AG09309 (cell line): ENCODE measurements around the gene SUSD2.
"Not testable (repeated sequence)": the region's sequence is repeated elsewhere in the genome, so short reads cannot be mapped to it uniquely, and the experiment has no call there.

Experiments used
- DNase-seq: peaks from one replicate; pipeline ENCODE4 v3.0.0-alpha.2; 2010; ENCODE audit warnings: low read depth
- H3K4me3 ChIP-seq: 2 replicates; pipeline ENCODE4 v1.5.1; 2011; ENCODE audit warnings: mild to moderate bottlenecking, low read depth, low read length, moderate library complexity; ENCODE audit not compliant: control insufficient read depth
- TF ChIP-seq, protein P1 (sequence below): IDR thresholded peaks from 2 replicates; pipeline ENCODE4 v1.5.1; 2011; ENCODE audit warnings: mild to moderate bottlenecking, low read depth, low read length, inconsistent platforms; ENCODE audit not compliant: insufficient read depth, control insufficient read depth; ENCODE audit errors: missing control alignments

SUSD2 gene

DNA sequence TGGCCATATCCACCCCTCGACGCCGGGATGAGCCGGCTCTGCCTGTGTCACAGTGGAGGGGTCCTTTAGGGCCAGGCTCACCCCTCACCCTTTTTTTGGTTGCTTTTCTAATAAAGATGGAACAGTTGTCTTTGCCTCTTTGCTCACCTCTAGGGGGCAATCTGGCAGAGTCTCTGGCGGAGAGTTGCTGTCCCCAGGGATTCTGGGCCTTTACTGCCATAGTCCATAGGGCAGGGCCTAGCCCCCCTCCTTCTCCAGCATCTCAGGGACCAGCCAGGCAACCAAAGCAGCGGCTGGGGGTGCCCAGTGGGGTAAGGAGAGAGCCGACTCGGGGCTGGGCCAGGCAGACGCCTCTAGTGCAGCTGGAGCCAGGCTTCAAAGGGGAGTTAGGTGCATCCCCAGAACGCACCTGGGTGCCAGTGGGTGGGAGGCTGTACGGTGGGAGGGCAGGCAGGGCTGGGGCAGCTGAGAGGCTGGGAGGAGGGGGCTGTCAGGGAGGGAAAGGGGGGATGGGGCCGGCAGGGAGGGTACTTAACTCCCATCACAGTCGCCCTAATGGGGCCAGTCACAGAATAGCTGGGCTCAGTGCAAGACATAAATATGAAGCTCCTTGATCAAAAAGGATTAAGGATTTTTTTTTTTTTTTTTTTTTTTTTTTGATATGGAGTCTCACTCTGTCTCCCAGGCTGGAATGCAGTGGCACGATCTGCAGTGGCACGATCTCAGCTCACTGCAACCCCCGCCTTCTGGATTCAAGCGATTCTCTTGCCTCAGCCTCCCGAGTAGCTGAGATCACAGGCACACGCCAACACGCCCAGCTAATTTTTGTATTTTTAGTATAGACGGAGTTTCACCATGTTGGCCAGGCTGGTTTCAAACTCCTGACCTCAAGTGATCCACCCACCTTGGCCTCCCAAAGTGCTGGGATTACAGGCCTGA, 2.5 kb upstream of the SUSD2 start:
- no peak for DNase-seq
- TF ChIP-seq, protein P1, sequence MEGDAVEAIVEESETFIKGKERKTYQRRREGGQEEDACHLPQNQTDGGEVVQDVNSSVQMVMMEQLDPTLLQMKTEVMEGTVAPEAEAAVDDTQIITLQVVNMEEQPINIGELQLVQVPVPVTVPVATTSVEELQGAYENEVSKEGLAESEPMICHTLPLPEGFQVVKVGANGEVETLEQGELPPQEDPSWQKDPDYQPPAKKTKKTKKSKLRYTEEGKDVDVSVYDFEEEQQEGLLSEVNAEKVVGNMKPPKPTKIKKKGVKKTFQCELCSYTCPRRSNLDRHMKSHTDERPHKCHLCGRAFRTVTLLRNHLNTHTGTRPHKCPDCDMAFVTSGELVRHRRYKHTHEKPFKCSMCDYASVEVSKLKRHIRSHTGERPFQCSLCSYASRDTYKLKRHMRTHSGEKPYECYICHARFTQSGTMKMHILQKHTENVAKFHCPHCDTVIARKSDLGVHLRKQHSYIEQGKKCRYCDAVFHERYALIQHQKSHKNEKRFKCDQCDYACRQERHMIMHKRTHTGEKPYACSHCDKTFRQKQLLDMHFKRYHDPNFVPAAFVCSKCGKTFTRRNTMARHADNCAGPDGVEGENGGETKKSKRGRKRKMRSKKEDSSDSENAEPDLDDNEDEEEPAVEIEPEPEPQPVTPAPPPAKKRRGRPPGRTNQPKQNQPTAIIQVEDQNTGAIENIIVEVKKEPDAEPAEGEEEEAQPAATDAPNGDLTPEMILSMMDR, result peak; percentile 46
- no peak overlapping the region for H3K4me3 ChIP-seq

- H3K4me3 ChIP-seq, result no peak overlapping the region
- TF ChIP-seq, protein P1, result no peak
- DNase-seq, result no peak
Observed at GRCh38 chr22:24179478-24180210, 1.6 kb upstream of the SUSD2 start.

- TF ChIP-seq, protein P1, result no peak
- H3K4me3 ChIP-seq, result no peak overlapping the region
- no peak for DNase-seq
Observed at GRCh38 chr22:24180316-24181087, 785 bp upstream of the SUSD2 start.

- H3K4me3 ChIP-seq, result no peak overlapping the region
- TF ChIP-seq, protein P1, result peak; percentile 24
- DNase-seq, result no peak
Observed at GRCh38 chr22:24181996-24182899, 961 bp downstream of the SUSD2 start.

- not testable (repeated sequence) for H3K4me3 ChIP-seq, DNase-seq
Observed at GRCh38 chr22:24182900-24183246, 1.6 kb downstream of the SUSD2 start.

DNA sequence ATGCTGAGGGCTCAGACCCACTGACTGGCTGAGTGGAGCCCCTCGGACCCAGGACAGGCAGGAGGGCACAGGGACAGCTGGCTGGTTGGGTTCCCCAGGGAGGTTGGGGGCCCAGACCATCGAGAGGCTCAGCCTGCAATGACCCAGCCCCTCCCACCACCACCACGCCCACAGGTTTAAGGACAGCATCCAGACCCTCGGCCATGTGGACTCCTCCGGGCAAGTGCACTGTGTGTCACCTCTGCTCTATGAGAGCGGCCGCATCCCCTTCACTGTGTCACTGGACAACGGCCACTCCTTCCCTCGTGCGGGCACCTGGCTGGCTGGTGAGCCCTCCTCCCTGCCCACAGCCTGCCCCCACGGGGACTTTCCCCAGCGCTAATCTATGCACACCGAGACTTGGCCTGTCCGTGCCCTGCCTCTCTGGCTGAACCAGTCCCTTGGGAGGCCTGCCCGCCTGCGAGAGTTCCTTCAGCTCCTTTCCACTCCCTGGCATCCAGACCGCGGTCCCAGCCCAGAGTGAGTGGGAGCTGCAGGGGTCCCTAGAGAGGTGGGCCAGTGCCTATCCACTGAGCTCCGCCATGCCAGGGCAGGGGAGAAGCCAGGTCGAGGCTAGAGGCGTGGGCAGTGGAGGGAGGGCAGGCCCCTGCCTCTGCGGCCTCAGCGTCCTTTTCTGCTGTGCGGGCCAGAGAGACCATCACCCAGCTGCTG, 2.2 kb downstream of the SUSD2 start:
- DNase-seq, result no peak
- H3K4me3 ChIP-seq, result no peak overlapping the region
- TF ChIP-seq, protein P1, result no peak
